ENCODE data around the gene SYNPR.

SYNPR gene

DNA sequence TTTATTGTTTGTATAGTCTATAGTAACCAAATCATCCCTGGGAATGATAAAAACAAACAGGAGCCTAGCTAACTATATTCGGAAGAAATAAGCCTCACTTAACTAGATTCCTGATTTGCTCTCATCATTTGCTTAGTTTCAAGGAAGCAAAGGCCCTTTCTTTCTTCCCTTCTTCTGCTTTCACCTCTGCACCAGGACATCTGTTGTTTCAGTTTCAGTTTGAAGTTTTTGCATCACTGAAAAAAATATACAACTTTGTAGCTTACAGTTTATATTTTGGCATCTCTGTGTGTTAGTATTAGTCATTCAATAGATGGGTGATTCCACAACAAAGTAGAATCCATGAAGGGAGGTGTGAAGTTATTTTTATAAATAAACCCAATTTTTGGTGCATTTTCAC, 260.8 kb downstream of the SYNPR start:
- DNase-seq (ENCODE audit: low read depth, low spot score): no peak
- in situ Hi-C loops (cut with HindIII; ENCODE audit: low sequenced_read_pairs): no loop called here
- H3K4me3 ChIP-seq (ENCODE audit: low read depth, low read length): no peak overlapping the region
- no peak for TF ChIP-seq CTCF (IDR thresholded peaks at IDR 0.05; ENCODE audit: low read depth, low read length)

GRCh38 chr3:63555767-63556166, 277.7 kb downstream of the SYNPR start:
- H3K4me3 ChIP-seq (ENCODE audit: low read depth, low read length): no peak overlapping the region
- in situ Hi-C loops (cut with HindIII; ENCODE audit: low sequenced_read_pairs): no loop called here
- no peak for DNase-seq (ENCODE audit: low read depth, low spot score)
- TF ChIP-seq CTCF (IDR thresholded peaks at IDR 0.05; ENCODE audit: low read depth, low read length): no peak

- DNase-seq (ENCODE audit: low read depth, low spot score): no peak
- no peak overlapping the region for H3K4me3 ChIP-seq (ENCODE audit: low read depth, low read length)
- TF ChIP-seq CTCF (IDR thresholded peaks at IDR 0.05; ENCODE audit: low read depth, low read length): no peak
- in situ Hi-C loops (cut with HindIII; ENCODE audit: low sequenced_read_pairs): no loop called here
Observed at GRCh38 chr3:63556401-63556800, 278.3 kb downstream of the SYNPR start.

- in situ Hi-C loops (cut with HindIII; ENCODE audit: low sequenced_read_pairs): no loop called here
- no peak overlapping the region for H3K4me3 ChIP-seq (ENCODE audit: low read depth, low read length)
- DNase-seq (ENCODE audit: low read depth, low spot score): no peak
- TF ChIP-seq CTCF (IDR thresholded peaks at IDR 0.05; ENCODE audit: low read depth, low read length): no peak
Observed at GRCh38 chr3:63557912-63558311, 279.8 kb downstream of the SYNPR start.

DNA sequence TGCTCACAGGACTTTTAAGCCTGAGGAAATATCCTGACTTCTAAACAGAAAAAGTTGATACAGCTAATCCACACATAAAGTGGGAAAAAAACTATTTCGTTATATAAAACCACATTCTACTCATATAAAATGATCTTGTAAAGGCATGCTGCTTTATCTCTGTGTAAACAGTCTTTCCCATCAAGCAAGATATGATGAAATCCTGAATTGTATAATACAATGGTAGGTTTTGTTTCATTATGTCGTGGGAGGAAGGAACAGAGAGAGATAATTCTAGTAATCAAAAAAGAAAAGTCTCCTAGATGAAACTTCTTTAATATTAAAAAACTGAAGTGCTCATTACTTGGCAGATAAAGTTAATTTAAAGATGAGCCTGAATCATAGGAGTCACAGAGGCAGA, 281.8 kb downstream of the SYNPR start:
- in situ Hi-C loops (cut with HindIII; ENCODE audit: low sequenced_read_pairs): no loop called here
- no peak overlapping the region for H3K4me3 ChIP-seq (ENCODE audit: low read depth, low read length)
- DNase-seq (ENCODE audit: low read depth, low spot score): no peak
- TF ChIP-seq CTCF (IDR thresholded peaks at IDR 0.05; ENCODE audit: low read depth, low read length): no peak

GRCh38 chr3:63561879-63562278, 283.8 kb downstream of the SYNPR start:
- in situ Hi-C loops (cut with HindIII; ENCODE audit: low sequenced_read_pairs): no loop called here
- no peak for TF ChIP-seq CTCF (IDR thresholded peaks at IDR 0.05; ENCODE audit: low read depth, low read length)

GRCh38 chr3:63562323-63562722, 284.2 kb downstream of the SYNPR start:
- no peak for TF ChIP-seq CTCF (IDR thresholded peaks at IDR 0.05; ENCODE audit: low read depth, low read length)

More at GRCh38 chr3:63561879-63562278, 283.8 kb downstream of the SYNPR start:
- no peak overlapping the region for H3K4me3 ChIP-seq (ENCODE audit: low read depth, low read length)
- no peak for DNase-seq (ENCODE audit: low read depth, low spot score)

More at GRCh38 chr3:63562323-63562722, 284.2 kb downstream of the SYNPR start:
- no peak for DNase-seq (ENCODE audit: low read depth, low spot score)
- in situ Hi-C loops (cut with HindIII; ENCODE audit: low sequenced_read_pairs): no loop called here
- H3K4me3 ChIP-seq (ENCODE audit: low read depth, low read length): no peak overlapping the region

Data from astrocyte of the spinal cord (primary cell).